ENCODE results near the gene RNF19B.
"Not testable (repeated sequence)": the region's sequence is repeated elsewhere in the genome, so short reads cannot be mapped to it uniquely, and the experiment has no call there.

RNF19B gene, protein sequence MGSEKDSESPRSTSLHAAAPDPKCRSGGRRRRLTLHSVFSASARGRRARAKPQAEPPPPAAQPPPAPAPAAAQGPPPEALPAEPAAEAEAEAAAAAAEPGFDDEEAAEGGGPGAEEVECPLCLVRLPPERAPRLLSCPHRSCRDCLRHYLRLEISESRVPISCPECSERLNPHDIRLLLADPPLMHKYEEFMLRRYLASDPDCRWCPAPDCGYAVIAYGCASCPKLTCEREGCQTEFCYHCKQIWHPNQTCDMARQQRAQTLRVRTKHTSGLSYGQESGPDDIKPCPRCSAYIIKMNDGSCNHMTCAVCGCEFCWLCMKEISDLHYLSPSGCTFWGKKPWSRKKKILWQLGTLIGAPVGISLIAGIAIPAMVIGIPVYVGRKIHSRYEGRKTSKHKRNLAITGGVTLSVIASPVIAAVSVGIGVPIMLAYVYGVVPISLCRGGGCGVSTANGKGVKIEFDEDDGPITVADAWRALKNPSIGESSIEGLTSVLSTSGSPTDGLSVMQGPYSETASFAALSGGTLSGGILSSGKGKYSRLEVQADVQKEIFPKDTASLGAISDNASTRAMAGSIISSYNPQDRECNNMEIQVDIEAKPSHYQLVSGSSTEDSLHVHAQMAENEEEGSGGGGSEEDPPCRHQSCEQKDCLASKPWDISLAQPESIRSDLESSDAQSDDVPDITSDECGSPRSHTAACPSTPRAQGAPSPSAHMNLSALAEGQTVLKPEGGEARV

DNA sequence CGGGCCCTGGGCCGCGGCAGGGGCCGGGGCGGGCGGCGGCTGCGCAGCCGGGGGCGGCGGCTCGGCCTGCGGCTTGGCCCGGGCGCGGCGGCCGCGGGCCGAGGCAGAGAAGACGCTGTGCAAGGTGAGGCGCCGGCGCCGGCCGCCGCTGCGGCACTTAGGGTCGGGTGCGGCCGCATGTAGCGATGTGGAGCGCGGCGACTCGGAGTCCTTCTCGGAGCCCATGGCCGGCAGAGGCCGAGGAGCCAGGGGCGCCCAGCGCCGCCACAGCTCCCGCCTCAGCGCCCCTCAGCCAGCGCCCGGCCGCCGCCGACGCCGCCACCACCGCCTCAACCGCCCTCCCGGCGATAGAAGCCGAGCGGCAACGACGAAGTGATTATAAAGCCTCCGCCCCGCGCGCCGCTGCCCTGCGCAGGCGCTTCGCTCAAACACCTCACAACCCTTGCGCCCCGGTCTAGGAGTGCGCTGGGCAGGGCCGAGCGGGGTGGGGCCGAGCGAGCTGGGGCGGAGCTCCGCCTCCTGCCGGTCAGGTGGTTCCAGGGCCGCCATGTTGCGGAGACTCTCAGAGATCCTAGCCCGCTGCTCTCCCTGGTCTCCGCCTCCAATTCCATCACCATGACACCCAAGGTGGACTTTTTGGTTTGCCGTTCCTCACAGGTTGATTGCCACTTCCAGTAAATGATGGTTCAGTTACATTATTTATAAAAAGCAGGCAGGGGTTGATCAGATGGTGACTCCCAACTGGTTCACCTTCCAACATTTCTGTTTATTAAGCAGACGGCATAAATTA lies at the start of gene RNF19B:
RNF19B (minus strand) TSS at position 349 of the 790 bp plus-strand sequence; CDS start at position 225, 124 bp downstream.
- DNase-seq (ENCODE audit: low spot score) = peak; percentile 97

DNA sequence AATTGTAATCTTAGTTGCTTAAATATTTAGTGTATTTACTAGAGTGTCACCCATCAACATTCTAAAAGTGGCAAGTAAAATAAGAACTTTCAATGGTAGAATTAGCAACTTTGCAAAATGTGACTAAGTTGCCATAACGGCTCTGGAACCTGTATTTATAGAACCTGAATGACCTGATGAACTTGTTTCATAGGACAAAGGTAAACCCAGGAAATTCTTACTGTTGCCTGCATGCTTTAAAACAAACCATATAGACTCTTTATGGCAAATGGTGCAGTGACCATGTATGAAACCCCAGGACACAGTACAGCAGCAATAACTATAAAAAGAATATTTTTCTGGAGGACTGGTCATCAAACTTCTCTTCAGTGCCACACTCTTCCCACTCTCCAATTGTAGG lies 49.2 kb upstream of the RNF19B start:
- no peak for DNase-seq (ENCODE audit: low spot score)

GRCh38 chr1:33012165-33012564 lies 47.6 kb upstream of the RNF19B start:
- DNase-seq (ENCODE audit: low spot score) = no peak

DNA sequence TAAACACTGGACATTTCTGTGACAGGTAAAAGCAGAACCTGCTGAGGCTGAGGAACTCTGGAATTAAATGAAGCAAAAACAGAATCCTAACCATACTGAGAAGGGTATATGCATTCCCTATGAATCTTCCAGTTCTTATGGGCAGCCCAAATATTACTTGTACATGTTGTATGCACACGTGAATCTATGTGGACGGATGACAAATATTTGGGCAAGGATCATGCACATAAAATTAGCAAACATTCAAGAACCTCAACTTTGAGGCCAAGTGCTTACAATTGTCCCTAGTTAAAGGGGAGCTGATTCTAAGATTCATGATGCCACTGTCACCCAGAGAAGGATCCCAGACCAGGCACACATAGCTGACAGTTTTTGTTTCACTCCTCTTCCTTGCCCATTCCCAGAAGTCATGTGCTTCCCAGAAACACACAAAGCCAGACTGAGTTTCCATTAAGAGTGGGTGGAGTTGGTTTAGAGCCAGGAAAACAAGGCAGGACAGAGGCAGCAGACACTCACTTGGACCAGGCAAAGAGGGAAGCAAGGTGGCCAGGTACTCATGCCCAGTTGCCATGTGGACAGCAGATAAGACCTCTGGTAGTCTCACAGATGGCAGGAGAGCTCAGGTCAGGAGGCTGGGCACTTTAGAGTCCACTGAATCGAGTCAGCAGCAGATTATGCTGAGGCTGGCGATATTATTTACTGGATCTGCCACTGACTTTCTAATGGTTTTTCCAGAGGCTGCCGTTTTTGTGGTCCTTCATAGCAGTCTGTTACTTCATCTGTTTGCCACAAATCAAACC lies 46.5 kb upstream of the RNF19B start:
- no peak for DNase-seq (ENCODE audit: low spot score)

DNA sequence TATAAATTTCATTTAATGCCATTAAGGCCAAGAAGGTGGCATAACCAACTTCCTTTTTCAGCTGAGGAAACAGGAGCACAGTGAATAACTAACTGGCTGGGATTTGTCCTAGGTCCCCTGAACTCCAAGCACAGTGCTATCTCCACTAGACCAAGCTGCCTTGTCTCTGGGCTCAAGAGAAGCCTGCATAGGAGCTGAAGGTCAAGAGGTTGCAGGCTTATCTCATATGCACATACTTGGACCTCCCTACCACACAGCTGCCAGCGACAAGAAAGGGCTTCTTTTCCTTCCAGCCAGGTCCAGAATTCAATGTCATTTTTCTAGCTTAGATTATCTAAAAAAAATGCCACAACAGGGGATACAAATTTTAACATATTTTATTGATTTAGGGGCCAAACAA lies 45.0 kb upstream of the RNF19B start:
- no peak for DNase-seq (ENCODE audit: low spot score)

- no peak for DNase-seq (ENCODE audit: low spot score)
Measured at GRCh38 chr1:33008051-33008914, 43.7 kb upstream of the RNF19B start.

GRCh38 chr1:33007190-33008050 lies 42.8 kb upstream of the RNF19B start:
- no peak for DNase-seq (ENCODE audit: low spot score)

GRCh38 chr1:33005838-33006421 lies 41.3 kb upstream of the RNF19B start:
- DNase-seq (ENCODE audit: low spot score) = no peak

DNA sequence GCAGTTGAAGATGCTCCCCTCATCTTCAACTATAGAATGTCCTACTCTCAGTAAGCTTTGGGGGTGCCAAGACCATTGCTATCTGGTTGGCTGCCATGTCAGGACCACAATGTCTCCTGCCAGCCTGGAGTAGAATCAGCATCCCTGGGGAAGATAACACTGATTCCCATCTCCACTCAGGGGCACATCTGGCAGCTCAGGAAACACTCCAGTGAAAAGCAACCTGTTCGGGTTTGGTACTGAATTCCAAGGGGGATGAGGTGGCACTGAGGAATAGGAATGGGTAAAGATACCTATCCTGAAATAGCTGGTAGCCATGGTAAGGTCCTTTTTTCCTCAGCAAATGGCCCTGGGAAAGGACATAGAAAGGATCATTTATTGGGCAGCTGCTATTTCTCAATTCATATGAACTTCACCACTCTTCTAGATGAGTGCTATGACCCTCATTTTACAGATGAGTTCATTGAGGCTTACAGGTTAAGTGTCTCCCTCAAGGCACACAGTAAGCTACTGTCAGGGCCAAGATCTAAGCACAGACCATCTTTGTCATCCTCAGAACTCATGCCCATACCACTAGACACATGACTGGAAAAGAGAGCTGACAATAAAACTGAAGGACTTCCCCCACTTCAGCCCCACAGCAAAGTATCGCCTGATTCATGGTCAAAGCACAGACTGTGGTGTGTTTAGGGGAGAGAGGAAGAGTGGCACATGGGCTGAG lies 40.7 kb upstream of the RNF19B start:
- DNase-seq (ENCODE audit: low spot score) = no peak

DNA sequence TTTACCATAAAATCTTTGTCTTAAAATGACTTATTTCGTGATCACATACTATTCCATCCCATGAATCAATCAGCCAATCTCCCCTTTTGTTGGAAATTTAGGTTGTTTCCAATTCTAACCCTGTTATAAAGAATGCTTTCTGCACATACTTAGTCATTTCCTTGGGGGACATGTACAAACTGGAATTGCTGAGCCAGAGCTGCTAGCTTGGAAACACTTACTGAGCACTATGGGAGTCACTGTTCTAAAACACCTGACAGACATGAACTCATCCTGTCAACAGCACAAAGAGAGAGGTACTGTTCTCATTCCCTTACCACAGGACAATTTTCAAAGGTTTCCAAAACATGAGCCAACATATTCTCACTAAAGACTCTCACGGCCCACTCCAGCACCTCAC lies 40.0 kb upstream of the RNF19B start:
- DNase-seq (ENCODE audit: low spot score) = no peak

- no peak for DNase-seq (ENCODE audit: low spot score)
Measured at GRCh38 chr1:33003657-33004056, 39.0 kb upstream of the RNF19B start.

- no peak for DNase-seq (ENCODE audit: low spot score)
Measured at GRCh38 chr1:33002006-33002405, 37.4 kb upstream of the RNF19B start.

DNA sequence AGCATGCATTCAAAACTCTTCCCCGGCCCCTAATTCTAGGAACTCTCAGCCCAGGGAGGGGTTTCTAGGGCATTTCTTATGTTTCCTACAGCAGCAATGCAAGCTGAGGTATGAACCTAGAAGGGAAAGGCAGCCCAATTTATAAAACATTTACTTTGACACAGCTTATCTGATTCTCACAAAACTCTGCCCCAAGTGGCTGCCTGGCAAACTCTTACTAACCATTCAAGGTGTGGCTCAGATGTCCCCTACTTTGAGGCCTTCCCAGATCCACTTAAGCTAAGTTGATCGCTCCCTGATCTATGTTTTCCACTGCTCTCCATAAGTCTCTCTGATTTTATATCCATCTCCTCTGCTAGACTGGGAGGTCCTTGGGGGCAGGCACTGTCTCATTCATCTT lies 36.7 kb upstream of the RNF19B start:
- no peak for DNase-seq (ENCODE audit: low spot score)

GRCh38 chr1:33000427-33001026 lies 35.9 kb upstream of the RNF19B start:
- no peak for DNase-seq (ENCODE audit: low spot score)

GRCh38 chr1:32998997-32999396 lies 34.4 kb upstream of the RNF19B start:
- DNase-seq (ENCODE audit: low spot score) = no peak

DNA sequence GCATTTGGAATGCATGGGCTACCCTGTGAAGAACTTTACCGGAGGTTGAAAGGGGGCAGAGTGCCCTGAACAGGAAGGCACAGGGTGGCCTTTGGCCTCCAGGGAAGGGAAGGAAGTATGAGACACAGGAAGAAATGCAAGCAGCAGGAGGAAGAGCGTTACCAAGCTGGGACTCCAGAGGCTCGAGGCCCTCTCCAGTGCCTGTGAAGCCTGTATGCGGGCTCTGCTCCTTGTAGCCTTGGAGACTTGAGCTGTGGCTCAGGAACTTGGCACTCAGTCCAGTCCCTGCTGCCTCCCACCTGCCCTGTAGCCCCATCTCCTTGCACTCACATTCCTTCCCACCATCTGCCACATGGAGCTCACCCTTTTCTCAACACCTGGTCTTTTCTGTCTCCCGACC lies 33.5 kb upstream of the RNF19B start:
- no peak for DNase-seq (ENCODE audit: low spot score)

DNA sequence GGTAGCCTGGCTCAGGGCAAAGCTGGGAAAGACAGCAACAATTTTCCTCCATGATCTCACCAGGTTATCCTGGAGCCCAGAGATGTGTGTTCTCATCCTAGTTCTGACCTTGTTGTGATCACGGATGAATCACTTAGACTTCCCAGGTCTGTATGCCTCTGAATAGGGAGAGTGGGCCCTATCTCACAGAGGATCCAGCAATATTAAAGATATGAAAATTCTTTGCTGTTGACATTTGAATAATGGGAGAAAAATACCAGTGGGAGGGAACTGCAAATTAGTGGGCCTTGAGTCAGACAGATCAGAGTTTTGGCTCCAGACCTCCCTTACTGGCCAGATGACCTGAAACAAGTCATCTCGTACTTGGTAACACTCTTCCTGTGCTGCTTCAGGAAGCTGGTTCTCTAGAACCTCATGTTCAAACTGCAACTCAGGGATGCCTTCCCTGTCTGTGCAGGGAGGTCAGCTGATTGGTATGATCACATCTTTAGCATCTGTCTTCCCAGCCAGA lies 32.8 kb upstream of the RNF19B start:
- no peak for DNase-seq (ENCODE audit: low spot score)

GRCh38 chr1:32993324-32993636 lies 28.7 kb upstream of the RNF19B start:
- DNase-seq (ENCODE audit: low spot score) = not testable (repeated sequence)

Measured in LoVo (cell line).